HepG2 (cell line): ENCODE data around the gene EIF4A3. TPM values are rescaled to one million over a fixed set of nuclear protein-coding genes. Genes with fewer than 3 reads are reported as not detected.

Experiments used
- ZNF552 ChIP-seq: sonication (generic); formaldehyde crosslinking; IDR thresholded peaks from 2 replicates; pipeline ENCODE4 v1.9.0; 2022; ENCODE audit warnings: missing genetic modification reagents, mild to moderate bottlenecking, borderline replicate concordance
- ZNF776 ChIP-seq: sonication (generic); formaldehyde crosslinking; IDR thresholded peaks from 2 replicates; pipeline ENCODE4 v1.4.0; 2020; ENCODE audit warnings: mild to moderate bottlenecking, missing genetic modification reagents
- polyA plus RNA-seq, 8 experiments: library from polyadenylated mRNA; depleted of rRNA in 3 of 8; stranded (reverse) in 7 of 8; unstranded in 1 of 8; fragments of >200 nt; fragmentation: Illumina TruSeq in 4 of 8; extraction: Trizol in 4 of 8; gene quantifications; 2 replicates each; pipeline versions ENCODE4 v1.2.1 to v1.2.3, GENCODE V29; 2011 to 2016; ENCODE audit warnings: low read depth in 4 of 8, missing spikeins in 1 of 8, mixed read lengths in 1 of 8; ENCODE audit not compliant: insufficient read depth in 1 of 8
- total RNA-seq, 5 experiments: library from RNA; depleted of rRNA; stranded (reverse); fragments of >200 nt; fragmentation: Illumina TruSeq; extraction: Trizol; gene quantifications; 2 replicates each; pipeline ENCODE4 v1.2.3, GENCODE V29; 2016; ENCODE audit warnings: low read depth in 1 of 5
- TF ChIP-seq, protein P1 (sequence below): sonication (generic); formaldehyde crosslinking; IDR thresholded peaks from 2 replicates; pipeline ENCODE4 v1.4.0; 2020; ENCODE audit warnings: missing genetic modification reagents
- TF ChIP-seq, protein P2 (sequence below): sonication (generic); formaldehyde crosslinking; IDR thresholded peaks from 2 replicates; pipeline ENCODE4 v1.4.0; 2020; ENCODE audit warnings: mild to moderate bottlenecking, missing genetic modification reagents
- TF ChIP-seq, protein P3 (sequence below): sonication (generic); formaldehyde crosslinking; IDR thresholded peaks from 2 replicates; pipeline ENCODE4 v1.4.0; 2020; ENCODE audit warnings: mild to moderate bottlenecking, missing genetic modification reagents

Gene EIF4A3
- total and polyA plus RNA-seq, 2 of the 13 experiments (the other 11 are each of a cell fraction or from before 2014, with no cell fraction given), result 145 to 187 TPM

DNA sequence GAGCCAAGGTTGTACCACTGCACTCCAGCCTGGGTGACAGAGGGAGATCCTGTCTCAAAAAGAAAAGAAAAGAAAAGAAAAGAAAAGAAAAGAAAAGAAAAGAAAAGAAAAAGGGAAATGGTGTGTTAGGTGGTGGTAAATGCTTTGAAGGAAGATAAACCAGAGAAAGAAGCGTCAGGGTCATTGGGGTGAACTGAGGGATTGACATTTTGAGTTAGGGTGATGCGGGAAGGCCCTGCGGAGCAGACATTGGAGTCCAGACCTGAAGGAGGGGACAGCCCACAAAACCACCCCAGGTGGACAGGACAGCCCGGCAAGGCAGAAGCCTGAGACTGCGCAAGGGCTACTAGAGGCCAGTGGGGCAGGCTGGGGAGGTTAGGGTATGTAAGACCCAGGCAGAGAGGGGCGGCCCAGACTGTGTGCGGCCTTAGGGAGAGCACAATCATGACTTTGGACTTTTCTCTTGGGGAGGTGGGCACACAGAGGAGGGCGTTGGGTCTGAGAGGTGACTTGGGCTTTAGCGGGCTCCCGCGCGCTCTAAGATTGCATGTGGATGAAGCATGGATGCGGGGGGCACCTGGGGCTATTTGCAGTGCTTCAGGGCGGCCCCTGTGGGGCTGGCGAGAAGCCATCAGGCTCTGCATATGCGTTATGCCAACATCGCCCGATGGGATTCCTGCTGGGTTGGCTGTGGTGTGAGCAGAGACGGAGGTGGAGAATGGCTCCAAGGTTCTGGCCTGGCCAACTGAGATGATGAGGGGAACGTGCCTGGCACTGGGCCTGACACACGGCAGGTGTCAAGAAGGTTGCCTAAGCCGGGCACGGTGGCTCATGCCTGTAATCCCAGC is 48.9 kb downstream of the EIF4A3 start (continued):
- TF ChIP-seq, protein P1, sequence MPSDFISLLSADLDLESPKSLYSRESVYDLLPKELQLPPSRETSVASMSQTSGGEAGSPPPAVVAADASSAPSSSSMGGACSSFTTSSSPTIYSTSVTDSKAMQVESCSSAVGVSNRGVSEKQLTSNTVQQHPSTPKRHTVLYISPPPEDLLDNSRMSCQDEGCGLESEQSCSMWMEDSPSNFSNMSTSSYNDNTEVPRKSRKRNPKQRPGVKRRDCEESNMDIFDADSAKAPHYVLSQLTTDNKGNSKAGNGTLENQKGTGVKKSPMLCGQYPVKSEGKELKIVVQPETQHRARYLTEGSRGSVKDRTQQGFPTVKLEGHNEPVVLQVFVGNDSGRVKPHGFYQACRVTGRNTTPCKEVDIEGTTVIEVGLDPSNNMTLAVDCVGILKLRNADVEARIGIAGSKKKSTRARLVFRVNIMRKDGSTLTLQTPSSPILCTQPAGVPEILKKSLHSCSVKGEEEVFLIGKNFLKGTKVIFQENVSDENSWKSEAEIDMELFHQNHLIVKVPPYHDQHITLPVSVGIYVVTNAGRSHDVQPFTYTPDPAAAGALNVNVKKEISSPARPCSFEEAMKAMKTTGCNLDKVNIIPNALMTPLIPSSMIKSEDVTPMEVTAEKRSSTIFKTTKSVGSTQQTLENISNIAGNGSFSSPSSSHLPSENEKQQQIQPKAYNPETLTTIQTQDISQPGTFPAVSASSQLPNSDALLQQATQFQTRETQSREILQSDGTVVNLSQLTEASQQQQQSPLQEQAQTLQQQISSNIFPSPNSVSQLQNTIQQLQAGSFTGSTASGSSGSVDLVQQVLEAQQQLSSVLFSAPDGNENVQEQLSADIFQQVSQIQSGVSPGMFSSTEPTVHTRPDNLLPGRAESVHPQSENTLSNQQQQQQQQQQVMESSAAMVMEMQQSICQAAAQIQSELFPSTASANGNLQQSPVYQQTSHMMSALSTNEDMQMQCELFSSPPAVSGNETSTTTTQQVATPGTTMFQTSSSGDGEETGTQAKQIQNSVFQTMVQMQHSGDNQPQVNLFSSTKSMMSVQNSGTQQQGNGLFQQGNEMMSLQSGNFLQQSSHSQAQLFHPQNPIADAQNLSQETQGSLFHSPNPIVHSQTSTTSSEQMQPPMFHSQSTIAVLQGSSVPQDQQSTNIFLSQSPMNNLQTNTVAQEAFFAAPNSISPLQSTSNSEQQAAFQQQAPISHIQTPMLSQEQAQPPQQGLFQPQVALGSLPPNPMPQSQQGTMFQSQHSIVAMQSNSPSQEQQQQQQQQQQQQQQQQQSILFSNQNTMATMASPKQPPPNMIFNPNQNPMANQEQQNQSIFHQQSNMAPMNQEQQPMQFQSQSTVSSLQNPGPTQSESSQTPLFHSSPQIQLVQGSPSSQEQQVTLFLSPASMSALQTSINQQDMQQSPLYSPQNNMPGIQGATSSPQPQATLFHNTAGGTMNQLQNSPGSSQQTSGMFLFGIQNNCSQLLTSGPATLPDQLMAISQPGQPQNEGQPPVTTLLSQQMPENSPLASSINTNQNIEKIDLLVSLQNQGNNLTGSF (CRISPR knock-in tag), result no peak
- no peak for TF ChIP-seq ZNF776 (CRISPR knock-in tag)
- no peak for TF ChIP-seq ZNF552 (CRISPR knock-in tag)
- TF ChIP-seq, protein P2, sequence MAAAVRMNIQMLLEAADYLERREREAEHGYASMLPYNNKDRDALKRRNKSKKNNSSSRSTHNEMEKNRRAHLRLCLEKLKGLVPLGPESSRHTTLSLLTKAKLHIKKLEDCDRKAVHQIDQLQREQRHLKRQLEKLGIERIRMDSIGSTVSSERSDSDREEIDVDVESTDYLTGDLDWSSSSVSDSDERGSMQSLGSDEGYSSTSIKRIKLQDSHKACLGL (CRISPR knock-in tag), result no peak
- TF ChIP-seq, protein P3, sequence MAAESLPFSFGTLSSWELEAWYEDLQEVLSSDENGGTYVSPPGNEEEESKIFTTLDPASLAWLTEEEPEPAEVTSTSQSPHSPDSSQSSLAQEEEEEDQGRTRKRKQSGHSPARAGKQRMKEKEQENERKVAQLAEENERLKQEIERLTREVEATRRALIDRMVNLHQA (CRISPR knock-in tag), result no peak
- TF ChIP-seq, all 625 proteins: peak for 0
